Hematopoietic multipotent progenitor cell treated with erythropoietin and hydrocortisone succinate and interleukin-3 and kit ligand, for 4 days (in vitro differentiated cells): ENCODE results near the gene MYO1D.

Experiments
- DNase-seq: peaks from one replicate; pipeline ENCODE4 v3.0.0-alpha.2; 2015

Gene MYO1D

GRCh38 chr17:32854207-32854606 lies 22.7 kb downstream of the MYO1D start:
- no peak for DNase-seq

- DNase-seq, result no peak
These were observed 24.1 kb downstream of the MYO1D start for GRCh38 chr17:32852811-32853210.

GRCh38 chr17:32849879-32850278 lies 27.0 kb downstream of the MYO1D start:
- no peak for DNase-seq

- no peak for DNase-seq
These were observed 28.9 kb downstream of the MYO1D start for GRCh38 chr17:32847977-32848376.

GRCh38 chr17:32846143-32846542 lies 30.8 kb downstream of the MYO1D start:
- no peak for DNase-seq

- no peak for DNase-seq
These were observed 36.7 kb downstream of the MYO1D start for GRCh38 chr17:32840241-32840640.

GRCh38 chr17:32836527-32836926 lies 40.4 kb downstream of the MYO1D start:
- DNase-seq, result no peak

GRCh38 chr17:32835291-32835761 lies 41.6 kb downstream of the MYO1D start:
- DNase-seq, result no peak

- no peak for DNase-seq
These were observed 42.8 kb downstream of the MYO1D start for GRCh38 chr17:32834104-32834503.

GRCh38 chr17:32833526-32833925 lies 43.4 kb downstream of the MYO1D start:
- no peak for DNase-seq

GRCh38 chr17:32833076-32833475 lies 43.8 kb downstream of the MYO1D start:
- no peak for DNase-seq

GRCh38 chr17:32831627-32832243 lies 45.2 kb downstream of the MYO1D start:
- DNase-seq, result no peak

GRCh38 chr17:32831223-32831622 lies 45.7 kb downstream of the MYO1D start:
- DNase-seq, result no peak

GRCh38 chr17:32828822-32829221 lies 48.1 kb downstream of the MYO1D start:
- DNase-seq, result no peak

GRCh38 chr17:32827227-32827626 lies 49.7 kb downstream of the MYO1D start:
- DNase-seq, result no peak

- no peak for DNase-seq
These were observed 50.8 kb downstream of the MYO1D start for GRCh38 chr17:32826076-32826475.

GRCh38 chr17:32824334-32824733 lies 52.6 kb downstream of the MYO1D start:
- no peak for DNase-seq

GRCh38 chr17:32822996-32823395 lies 53.9 kb downstream of the MYO1D start:
- DNase-seq, result peak; percentile 39

- DNase-seq, result peak; percentile 31
These were observed 54.7 kb downstream of the MYO1D start for GRCh38 chr17:32821987-32822934.

- DNase-seq, result no peak
These were observed 56.5 kb downstream of the MYO1D start for GRCh38 chr17:32820440-32820839.

GRCh38 chr17:32819787-32820186 lies 57.1 kb downstream of the MYO1D start:
- no peak for DNase-seq

GRCh38 chr17:32819035-32819434 lies 57.9 kb downstream of the MYO1D start:
- DNase-seq, result peak; percentile 94

GRCh38 chr17:32815460-32815859 lies 61.5 kb downstream of the MYO1D start:
- no peak for DNase-seq

- DNase-seq, result peak; percentile 28
These were observed 62.1 kb downstream of the MYO1D start for GRCh38 chr17:32814836-32815235.
